ENCODE results near the gene STX8.

STX8 gene

DNA sequence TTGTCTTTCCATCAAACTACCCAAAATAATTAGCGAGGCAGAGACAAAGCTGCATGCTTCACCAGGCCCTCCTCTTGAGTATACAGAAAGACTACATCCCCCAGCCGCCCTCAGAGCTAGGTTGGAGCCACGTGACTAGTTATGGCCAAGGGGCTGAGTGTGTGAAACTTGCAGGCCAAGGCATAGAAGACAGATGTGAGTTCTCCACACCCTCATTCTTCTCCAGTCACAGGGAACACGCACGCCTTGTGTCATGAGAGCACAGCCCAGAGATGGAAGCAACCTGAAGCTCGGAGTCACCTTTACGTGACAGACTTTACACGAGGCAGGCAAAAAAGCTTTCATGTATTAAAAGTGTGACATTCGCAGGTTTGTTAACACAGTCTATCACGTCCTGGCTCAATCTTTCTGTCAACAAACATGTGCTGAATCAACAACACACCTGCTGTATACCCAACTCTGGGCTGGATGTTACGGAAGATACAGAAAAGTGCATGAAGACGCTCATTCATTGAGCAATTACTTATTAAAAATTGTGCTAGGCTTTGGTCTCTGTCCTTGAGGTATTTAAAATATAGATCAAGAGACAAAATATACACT lies 38.3 kb downstream of the STX8 start:
- Mint-ChIP-seq H3K4me1 (ENCODE audit: low read depth) (peaks cover 5% of the 10 kb centered on the region), H3K4me3 (no peak overlapping the region), H3K27me3 (no peaks in the 10 kb centered on the region), H3K27ac (no peak overlapping the region), H3K9me3 (no peaks in the 10 kb centered on the region), H3K36me3 (ENCODE audit: low read depth) (peaks cover 40% of the 10 kb centered on the region)
- intact Hi-C loops (cut with micrococcal nuclease), result no loop called here

- Mint-ChIP-seq H3K4me3 (no peak overlapping the region), H3K27ac (no peak overlapping the region), H3K27me3 (no peaks in the 10 kb centered on the region), H3K4me1 (ENCODE audit: low read depth) (peaks cover 5% of the 10 kb centered on the region), H3K36me3 (ENCODE audit: low read depth) (peaks cover 31% of the 10 kb centered on the region), H3K9me3 (no peaks in the 10 kb centered on the region)
- intact Hi-C loops (cut with micrococcal nuclease), result no loop called here
Measured at GRCh38 chr17:9536061-9536460, 39.6 kb downstream of the STX8 start.

- no peak overlapping the region for H3K4me3 Mint-ChIP-seq
- H3K27ac Mint-ChIP-seq, result no peak overlapping the region
- peaks cover 5% of the 10 kb centered on the region for H3K4me1 Mint-ChIP-seq (ENCODE audit: low read depth)
- intact Hi-C loops (cut with micrococcal nuclease), result no loop called here
- H3K9me3 Mint-ChIP-seq, result no peaks in the 10 kb centered on the region
- H3K36me3 Mint-ChIP-seq (ENCODE audit: low read depth), result peaks cover 7% of the 10 kb centered on the region
- no peaks in the 10 kb centered on the region for H3K27me3 Mint-ChIP-seq
Measured at GRCh38 chr17:9533441-9533840, 42.2 kb downstream of the STX8 start.

DNA sequence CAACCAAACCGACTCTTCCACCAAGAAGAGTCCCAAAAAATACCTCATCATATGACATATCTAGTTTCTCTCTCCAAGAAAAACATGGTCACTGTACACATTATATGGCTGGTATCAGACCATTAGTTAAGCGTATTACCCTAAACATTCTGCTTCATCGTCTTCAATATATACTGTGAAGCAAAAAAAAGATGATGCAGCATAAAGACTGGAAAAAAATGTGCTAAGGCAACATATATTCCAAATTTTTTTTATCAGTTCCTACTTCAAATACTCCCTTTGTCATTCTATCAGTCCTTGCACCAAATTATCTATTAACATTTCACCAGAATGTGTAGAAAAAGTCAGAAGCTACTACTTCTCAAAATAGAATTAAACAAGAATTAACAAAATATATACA lies 42.9 kb downstream of the STX8 start:
- H3K9me3 Mint-ChIP-seq, result no peaks in the 10 kb centered on the region

DNA sequence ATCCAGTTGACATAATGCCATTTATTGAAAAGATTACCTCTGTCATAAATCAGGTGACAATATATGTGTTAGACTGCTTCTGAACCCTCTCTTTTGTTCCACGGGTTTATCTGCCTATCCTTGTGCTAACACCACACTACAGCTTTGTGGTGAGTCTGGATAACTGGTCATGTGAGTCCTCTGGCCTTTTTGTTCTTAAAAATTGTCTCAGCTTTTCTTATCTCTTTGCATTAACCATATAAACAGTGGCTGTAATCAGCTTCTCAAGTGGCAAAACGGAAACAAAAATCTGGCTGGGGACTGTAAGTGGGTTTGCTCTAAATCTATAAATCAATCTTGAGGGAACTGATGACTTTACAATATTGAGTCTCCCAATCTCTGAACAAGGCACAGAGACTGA lies 44.6 kb downstream of the STX8 start:
- intact Hi-C loops (cut with micrococcal nuclease), result no loop called here
- Mint-ChIP-seq H3K9me3 (no peaks in the 10 kb centered on the region), H3K36me3 (ENCODE audit: low read depth) (peaks cover 7% of the 10 kb centered on the region), H3K27me3 (no peaks in the 10 kb centered on the region), H3K27ac (no peak overlapping the region), H3K4me3 (no peak overlapping the region), H3K4me1 (ENCODE audit: low read depth) (peaks cover 5% of the 10 kb centered on the region)

More for the DNA sequence above, 42.9 kb downstream of the STX8 start:
- Mint-ChIP-seq H3K36me3 (ENCODE audit: low read depth) (peaks cover 7% of the 10 kb centered on the region), H3K4me1 (ENCODE audit: low read depth) (peaks cover 5% of the 10 kb centered on the region), H3K27me3 (no peaks in the 10 kb centered on the region), H3K4me3 (no peak overlapping the region), H3K27ac (no peak overlapping the region)
- intact Hi-C loops (cut with micrococcal nuclease), result no loop called here

DNA sequence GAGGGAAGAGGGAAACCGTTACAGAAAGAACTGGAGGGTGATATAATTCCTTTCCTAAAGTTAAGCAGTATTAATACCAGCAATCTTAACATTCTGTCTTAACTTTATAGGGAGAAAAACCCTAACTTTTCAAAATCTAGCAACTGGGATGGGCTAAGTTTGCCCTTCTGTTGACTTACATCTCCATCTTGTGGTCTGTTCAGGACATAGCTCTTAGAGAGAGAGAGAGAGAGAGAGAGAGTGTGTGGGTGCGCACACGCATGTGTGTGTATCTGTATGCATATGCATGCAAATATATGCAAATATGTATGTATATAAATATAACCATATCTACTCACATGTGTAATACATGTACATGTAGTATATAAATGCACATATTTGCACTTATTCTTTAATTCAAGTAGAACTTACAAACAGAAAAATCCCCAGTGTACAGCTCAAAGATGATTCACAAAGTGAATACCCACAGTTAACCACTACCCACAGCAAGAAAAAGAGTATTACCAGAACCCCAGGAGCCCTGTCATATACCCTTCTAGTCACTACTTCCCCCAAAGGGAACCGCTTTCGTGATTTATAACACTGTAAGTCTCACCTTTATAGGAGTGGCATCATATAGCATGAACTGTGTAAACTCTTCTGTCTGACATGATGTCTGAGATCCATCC lies 46.5 kb downstream of the STX8 start:
- H3K27me3 Mint-ChIP-seq, result no peaks in the 10 kb centered on the region
- intact Hi-C loops (cut with micrococcal nuclease), result loop anchor here (10.0 kb wide), 1 partner anchor 534 kb away; no protein-coding TSS in a partner anchor
- no peaks in the 10 kb centered on the region for H3K9me3 Mint-ChIP-seq
- peaks cover 5% of the 10 kb centered on the region for H3K4me1 Mint-ChIP-seq (ENCODE audit: low read depth)
- no peak overlapping the region for H3K4me3 Mint-ChIP-seq
- H3K36me3 Mint-ChIP-seq (ENCODE audit: low read depth), result peaks cover 7% of the 10 kb centered on the region
- H3K27ac Mint-ChIP-seq, result no peak overlapping the region

- no peak overlapping the region for H3K4me3 Mint-ChIP-seq
- no peaks in the 10 kb centered on the region for H3K4me1 Mint-ChIP-seq (ENCODE audit: low read depth)
- H3K36me3 Mint-ChIP-seq (ENCODE audit: low read depth), result no peaks in the 10 kb centered on the region
- no peaks in the 10 kb centered on the region for H3K9me3 Mint-ChIP-seq
- no peak overlapping the region for H3K27ac Mint-ChIP-seq
- H3K27me3 Mint-ChIP-seq, result no peaks in the 10 kb centered on the region
- intact Hi-C loops (cut with micrococcal nuclease), result loop anchor here (10.0 kb wide), 1 partner anchor 533 kb away; no protein-coding TSS in a partner anchor
Measured at GRCh38 chr17:9527788-9528187, 47.8 kb downstream of the STX8 start.

DNA sequence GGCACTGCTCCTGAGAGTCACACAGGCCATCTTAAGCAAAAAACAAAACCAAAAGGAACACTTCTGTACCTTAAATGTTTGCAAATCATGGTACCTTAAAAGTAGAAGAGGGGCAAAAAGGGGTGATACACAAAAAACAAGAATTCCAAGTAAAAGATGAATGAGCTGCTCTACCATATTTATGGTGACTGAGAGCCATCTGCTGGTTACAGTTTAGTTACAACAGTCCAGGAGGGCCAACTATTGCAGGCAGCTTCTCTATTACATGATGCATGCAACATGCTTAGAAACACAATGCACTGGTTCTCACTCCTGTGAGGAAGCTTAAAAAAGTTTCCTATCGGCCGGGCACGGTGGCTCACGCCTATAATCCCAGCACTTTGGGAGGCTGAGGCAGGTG lies 53.5 kb downstream of the STX8 start:
- Mint-ChIP-seq H3K4me3 (no peak overlapping the region), H3K27me3 (no peaks in the 10 kb centered on the region), H3K36me3 (ENCODE audit: low read depth) (no peaks in the 10 kb centered on the region), H3K27ac (no peak overlapping the region), H3K9me3 (no peaks in the 10 kb centered on the region), H3K4me1 (ENCODE audit: low read depth) (peaks cover 19% of the 10 kb centered on the region)
- intact Hi-C loops (cut with micrococcal nuclease), result loop anchor here (10.0 kb wide), 1 partner anchor 527 kb away; no protein-coding TSS in a partner anchor

DNA sequence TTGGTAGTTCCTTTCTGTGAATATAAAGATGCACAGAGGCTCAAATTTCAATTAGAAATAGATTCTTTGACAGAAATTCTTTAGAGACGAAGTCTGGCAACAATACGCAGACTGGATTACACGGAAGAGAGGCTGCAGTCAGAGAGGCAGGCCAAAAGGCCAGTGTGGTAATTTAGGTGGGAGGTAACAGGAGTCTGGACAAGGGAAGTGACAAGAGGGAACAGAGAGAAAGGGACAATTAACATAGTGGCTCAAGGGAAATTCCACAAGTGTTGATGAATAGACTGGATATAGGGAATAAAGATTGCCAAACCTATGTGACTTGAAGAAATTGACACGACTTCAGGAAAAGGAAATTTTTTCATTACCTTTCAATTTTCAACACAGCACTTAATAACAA lies 54.6 kb downstream of the STX8 start:
- H3K36me3 Mint-ChIP-seq (ENCODE audit: low read depth), result no peaks in the 10 kb centered on the region
- no peaks in the 10 kb centered on the region for H3K27me3 Mint-ChIP-seq
- no peak overlapping the region for H3K4me3 Mint-ChIP-seq
- intact Hi-C loops (cut with micrococcal nuclease), result loop anchor here (10.0 kb wide), 1 partner anchor 526 kb away; no protein-coding TSS in a partner anchor
- H3K9me3 Mint-ChIP-seq, result no peaks in the 10 kb centered on the region
- H3K27ac Mint-ChIP-seq, result no peak overlapping the region
- peaks cover 19% of the 10 kb centered on the region for H3K4me1 Mint-ChIP-seq (ENCODE audit: low read depth)

DNA sequence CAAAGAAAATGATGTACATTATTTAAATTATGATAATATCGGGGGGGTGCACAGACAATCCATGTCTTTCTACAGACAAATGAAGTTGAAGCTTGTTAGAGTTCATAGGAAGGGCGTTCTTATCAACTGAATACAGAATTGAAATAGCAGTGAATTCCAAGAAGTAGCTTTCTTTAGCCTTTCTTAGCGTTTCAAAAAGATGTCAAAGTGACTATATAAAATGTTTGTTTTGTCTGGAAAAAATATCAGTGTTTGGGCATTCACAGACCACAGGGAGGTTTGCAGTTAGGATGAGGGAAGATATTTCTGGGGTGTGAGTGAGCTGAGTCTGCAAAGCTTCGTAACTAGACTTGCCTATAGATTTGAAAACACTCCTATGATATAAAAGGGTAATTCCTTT lies 55.0 kb downstream of the STX8 start:
- no peaks in the 10 kb centered on the region for H3K36me3 Mint-ChIP-seq (ENCODE audit: low read depth)

DNA sequence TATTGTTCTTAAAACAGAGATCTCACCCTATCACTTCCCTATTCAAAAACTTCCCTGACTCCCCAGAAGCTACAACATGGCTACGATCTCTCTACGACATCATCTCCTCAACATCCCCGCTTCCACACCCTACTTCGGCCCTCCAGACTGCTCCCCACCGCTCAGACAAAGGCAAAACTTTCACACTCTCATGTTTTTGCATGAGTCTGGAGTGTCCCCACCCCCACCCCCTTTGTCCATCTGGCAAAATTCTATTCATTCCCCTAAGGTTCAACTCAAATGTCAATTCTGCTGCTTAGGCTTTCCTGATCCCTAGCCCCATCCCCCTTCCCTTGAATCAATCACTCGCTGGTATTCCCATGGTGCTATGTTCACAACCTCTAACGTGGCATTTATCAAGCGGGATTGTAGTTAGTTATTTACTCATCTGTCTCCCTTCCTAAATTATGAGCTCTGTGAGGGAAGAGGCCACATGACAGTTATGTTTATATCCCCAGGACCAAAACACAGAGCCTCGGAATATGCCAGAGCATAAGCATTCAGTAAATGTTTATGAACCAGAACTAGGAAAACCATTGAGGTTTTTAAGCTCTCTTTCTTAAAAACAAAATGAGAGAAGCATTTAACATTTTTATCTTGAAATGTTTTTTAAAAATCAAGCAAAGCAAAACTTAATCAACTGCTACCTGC lies 55.9 kb downstream of the STX8 start:
- Mint-ChIP-seq H3K27ac (no peak overlapping the region), H3K4me1 (ENCODE audit: low read depth) (peaks cover 19% of the 10 kb centered on the region), H3K36me3 (ENCODE audit: low read depth) (no peaks in the 10 kb centered on the region), H3K9me3 (no peaks in the 10 kb centered on the region), H3K4me3 (no peak overlapping the region), H3K27me3 (no peaks in the 10 kb centered on the region)
- intact Hi-C loops (cut with micrococcal nuclease), result loop anchor here (10.0 kb wide), 1 partner anchor 525 kb away; no protein-coding TSS in a partner anchor

More for the DNA sequence above, 55.0 kb downstream of the STX8 start:
- intact Hi-C loops (cut with micrococcal nuclease), result loop anchor here (10.0 kb wide), 1 partner anchor 526 kb away; no protein-coding TSS in a partner anchor
- Mint-ChIP-seq H3K4me3 (no peak overlapping the region), H3K27me3 (no peaks in the 10 kb centered on the region), H3K4me1 (ENCODE audit: low read depth) (peaks cover 19% of the 10 kb centered on the region), H3K9me3 (no peaks in the 10 kb centered on the region), H3K27ac (no peak overlapping the region)

DNA sequence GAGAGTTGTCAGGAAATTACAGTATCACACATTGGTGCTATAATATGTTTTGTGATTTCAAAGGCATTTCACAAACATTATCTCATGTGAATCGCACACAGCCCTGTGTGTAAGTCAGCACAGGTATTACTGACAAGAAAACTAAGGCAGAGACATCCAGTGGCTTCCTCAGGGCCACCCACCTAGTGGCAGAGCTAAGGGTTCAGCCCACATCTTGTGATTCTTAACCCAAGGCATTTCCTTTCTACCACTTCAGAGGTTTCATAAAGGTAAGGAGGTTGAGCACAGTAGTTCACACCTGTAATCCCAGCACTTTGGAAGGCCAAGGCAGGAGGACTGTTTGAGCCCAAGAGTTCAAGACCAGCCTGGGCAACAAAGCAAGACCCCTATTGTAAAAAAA lies 58.2 kb downstream of the STX8 start:
- H3K4me3 Mint-ChIP-seq, result no peak overlapping the region
- peaks cover 19% of the 10 kb centered on the region for H3K4me1 Mint-ChIP-seq (ENCODE audit: low read depth)
- no peak overlapping the region for H3K27ac Mint-ChIP-seq
- no peaks in the 10 kb centered on the region for H3K36me3 Mint-ChIP-seq (ENCODE audit: low read depth)
- H3K27me3 Mint-ChIP-seq, result no peaks in the 10 kb centered on the region
- H3K9me3 Mint-ChIP-seq, result no peaks in the 10 kb centered on the region
- intact Hi-C loops (cut with micrococcal nuclease), result no loop called here

GRCh38 chr17:9513266-9513665 lies 62.4 kb downstream of the STX8 start:
- no peak overlapping the region for H3K27ac Mint-ChIP-seq
- no peaks in the 10 kb centered on the region for H3K27me3 Mint-ChIP-seq
- intact Hi-C loops (cut with micrococcal nuclease), result no loop called here
- peaks cover 9% of the 10 kb centered on the region for H3K4me1 Mint-ChIP-seq (ENCODE audit: low read depth)
- H3K9me3 Mint-ChIP-seq, result peaks cover 25% of the 10 kb centered on the region
- no peak overlapping the region for H3K4me3 Mint-ChIP-seq
- peaks cover 12% of the 10 kb centered on the region for H3K36me3 Mint-ChIP-seq (ENCODE audit: low read depth)

Data from dendritic cell treated with granulocyte-macrophage colony-stimulating factor and Interleukin-4, amounts not matched to agents 40 ng/mL and 50 ng/mL, for 4 days (primary cell).